ENCODE results near the gene NFASC.

The NFASC gene

DNA sequence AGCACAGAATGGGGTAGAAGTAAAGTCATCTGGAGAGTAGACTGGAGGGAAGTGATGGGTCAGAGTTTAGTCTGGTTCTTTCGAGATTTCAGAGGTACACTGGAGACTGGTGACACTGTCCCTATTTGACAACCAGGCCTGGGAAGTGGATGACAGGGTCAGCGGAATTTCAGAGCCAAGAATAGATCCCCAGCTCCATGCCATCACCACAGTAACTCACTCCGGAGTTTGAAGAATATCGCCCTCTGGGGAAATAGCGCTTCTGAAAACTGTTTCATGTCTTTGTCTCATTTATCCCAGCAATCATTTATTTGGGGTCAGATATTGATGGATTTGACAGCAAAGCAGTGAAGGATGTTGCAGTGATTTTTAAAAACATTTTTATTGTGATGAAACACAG, 7.6 kb upstream of the NFASC start:
- DNase-seq: no peak

DNA sequence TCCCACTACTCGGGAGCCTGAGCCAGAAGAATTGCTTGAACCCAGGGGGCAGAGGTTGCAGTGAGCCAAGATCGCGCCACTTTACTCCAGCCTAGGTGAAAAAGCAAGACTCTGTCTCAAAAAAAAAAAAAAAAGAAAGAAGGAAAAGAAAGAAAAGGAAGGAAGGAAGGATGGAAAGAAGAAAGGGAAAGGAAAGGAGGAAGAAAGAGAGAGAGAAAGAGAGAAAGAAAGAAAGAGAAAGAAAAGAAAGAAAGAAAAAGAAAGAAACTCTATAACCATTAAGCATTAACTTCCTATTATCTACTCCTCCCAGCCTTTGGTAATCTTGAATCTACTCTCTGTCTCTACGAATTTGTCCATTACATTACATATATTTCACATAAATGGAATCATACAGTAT, 6.9 kb upstream of the NFASC start:
- no peak for DNase-seq

DNA sequence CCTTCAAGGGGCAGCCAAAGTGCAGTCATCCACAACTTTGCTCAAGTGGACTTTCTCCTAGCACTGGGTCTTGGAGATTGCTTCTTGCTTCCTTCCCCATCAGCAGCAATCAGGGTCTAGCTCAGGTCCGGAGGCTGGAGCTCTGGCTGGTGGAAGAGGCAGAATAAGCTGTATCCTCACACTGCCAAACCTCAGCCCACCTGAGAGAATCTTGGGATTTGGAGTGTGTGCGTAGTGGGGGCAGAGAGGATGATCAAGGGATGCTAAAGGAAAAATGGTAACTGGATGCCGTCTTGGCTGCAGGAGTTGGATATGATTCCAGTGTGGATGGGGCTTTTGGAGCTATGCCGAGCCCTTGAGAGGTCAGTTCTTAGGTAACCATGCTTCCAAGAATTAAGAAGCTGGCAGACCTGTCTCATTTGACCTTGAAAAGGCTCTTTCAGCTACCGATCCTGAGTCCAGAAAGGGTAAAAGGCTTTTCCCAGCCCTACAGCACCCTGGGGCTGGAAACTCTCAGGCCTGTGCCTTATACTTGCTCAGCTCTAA, 4.5 kb upstream of the NFASC start:
- DNase-seq: no peak

DNA sequence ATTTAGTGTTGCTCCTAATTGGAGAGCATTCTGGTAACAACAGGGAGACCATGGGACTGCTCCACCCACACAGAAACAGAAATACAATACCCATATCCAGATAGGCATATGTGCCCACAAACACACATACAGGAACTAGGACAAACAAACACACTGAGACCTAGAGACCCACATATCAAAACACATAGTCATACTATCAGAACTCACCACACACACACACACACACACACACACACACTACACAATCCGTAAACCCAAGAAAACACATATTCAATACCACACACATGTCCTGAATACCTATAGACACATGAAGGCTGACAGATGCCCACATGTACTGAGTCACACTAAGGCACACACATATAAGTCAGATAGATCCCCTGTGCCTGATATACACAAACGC, 3.5 kb upstream of the NFASC start:
- DNase-seq: no peak

DNA sequence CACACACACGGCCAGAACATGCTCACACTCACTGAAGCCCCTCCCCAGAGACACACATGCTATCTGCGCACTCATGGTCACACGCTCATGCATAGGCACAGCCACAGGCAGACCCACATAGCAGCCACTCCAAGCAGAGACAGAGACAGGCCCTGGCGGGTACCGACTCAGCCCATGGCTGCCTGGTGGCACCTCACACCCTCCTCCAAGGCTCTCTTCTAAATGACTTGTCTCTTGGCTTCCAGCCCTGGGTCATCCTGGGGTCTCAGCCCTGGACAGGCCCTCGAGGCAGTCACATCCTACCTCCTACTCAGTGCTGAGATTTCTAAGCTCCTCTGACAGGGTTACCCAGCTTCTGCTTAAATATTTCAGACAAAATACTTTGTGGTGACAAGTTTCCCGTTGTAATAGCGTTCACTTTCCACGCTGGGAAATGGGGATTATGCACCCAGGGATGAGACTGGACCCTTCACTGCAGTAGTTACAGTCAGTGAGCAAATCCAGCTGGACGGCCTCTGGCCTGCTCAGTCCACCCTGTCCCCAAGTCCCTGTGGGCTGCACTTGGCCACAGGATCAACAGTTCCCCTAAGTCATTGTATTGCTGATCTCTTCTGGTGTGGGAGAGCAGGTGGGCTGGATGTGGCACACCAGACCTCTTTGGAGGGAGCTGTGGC, 2.9 kb upstream of the NFASC start:
- DNase-seq: no peak

DNA sequence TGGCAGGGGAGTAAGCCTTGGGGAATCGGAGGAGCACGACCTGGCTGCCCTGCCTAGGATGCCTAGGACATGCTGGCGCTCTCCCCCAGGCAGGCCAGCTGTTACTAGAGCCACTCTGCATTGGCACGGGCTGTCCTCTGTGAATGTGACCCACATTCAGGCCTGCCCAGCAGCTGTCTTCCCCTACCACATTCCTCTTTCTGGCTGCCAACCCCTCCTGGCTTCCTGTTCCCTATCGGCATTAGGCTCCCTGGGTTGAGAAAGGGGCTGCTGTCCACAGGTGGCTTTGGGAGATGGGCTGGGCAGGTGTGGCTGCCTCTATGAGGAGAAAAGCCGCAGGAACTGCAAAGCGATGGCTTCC, 2.3 kb upstream of the NFASC start:
- DNase-seq: no peak

DNA sequence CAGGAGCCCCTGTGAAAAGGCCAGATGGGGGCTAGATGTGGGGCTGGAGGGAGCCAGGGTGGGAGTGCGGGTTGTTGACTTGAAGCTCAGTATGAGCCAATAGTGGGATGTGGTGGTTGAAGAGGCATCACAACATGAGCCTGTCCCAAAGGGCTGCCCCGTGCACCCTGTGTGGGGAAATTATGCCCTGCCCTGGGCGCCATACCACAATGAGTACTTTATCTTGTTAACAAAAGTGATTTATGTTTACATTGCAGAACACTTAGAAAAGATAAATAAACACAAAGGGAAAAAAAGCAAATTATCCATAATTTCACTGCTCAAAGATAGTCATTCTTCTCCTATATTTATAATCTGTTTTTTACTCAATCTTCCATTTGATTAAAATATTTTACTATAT, 1.6 kb upstream of the NFASC start:
- no peak for DNase-seq

DNA sequence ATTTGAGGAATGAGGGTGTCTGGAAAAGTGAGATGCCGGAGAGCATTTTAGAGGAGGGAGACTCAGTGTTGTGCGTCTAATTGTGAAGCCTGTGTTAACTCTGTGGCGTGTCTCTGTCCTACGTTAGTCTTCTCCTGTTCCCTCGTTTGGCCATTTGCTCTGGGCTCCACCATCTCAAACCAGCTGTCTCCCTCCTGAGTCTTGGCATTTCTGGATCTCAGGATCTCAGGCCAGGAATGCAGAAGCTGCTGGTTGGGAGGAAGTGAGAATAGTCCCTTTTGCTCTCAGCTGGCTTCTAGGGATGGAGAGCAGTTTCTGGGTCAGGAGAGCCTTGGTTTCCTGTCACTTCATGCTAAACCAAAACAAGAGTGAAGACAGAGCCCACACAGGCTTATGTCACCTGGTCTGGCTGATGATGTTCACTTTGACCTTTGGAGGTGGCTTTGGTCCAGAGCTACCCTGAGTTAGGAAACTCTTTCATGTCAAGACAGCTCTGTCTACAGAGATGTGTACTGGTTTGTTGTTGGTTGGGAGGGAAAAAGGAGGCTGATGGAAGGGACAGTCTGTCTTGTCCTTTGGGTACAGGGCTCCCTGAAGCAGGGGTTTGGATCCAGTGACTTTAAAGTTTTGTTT, 859 bp downstream of the NFASC start:
- DNase-seq: no peak

DNA sequence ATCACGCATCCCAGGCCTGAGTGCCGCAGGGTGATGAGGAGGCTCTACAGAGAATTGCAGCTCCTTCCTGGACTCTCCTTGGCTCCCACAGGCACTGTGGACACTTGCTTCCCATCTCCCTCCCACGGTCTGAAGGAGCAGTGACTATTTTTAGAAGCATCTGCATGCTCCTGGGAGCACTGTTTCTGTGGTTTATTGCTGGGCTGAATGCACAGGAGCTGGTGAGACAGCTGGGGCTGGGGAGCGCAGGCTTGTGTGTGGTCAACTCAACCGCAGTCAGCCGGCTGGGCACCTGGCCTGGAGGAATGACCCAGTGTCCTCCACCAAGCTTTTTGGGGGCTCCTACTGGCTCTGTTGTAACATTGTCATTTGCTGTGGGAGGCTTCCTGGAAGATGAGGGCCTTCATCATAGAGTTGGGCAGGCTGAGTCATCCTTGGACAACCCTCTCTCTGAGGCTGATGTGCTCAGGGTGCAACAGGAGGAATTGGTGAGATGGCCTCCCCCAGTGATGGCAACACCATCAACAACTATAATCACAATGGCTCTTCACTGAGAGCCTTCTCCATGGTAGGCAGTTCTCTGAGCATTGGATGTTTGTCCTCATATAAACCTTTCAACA, 1.7 kb downstream of the NFASC start:
- DNase-seq: no peak

DNA sequence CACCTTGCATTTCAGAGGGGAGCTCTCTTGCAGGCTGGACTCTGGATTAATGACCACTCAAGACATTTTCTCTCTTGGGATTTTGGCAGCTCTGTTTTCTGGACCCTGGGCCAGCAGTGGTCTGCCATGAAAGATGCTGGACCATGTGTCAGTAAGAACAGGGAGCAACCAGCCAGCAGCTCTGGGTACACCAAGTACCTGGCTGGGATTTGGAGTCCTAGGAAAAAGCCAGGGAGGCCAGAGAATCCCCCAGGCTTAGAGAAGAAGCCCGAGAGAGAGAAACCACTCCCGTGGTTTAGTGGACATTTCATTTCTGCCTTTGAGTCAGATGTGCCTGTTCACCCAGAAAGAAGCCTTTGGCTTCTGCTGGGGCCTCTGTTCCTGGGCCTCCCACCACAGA, 2.5 kb downstream of the NFASC start:
- no peak for DNase-seq

DNA sequence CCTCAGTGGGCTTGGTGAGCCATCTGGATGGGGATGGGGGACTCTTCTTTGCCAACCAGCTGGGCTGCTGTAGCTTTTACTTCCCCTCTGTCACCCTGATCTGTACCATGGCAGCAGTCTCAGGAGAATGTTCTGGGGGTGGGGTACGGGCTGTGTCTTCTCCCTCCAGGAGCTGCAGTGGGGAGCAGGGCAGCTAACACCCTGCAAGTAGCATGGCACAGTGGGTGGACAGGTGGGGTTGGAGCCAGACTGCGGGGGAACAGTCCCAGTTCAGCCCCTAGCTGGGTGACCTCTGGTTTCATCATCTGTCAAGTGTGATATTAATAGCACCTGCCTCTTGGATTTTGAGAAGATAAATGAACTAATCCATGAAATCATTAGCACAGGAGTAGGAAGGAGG, 3.1 kb downstream of the NFASC start:
- DNase-seq: no peak

DNA sequence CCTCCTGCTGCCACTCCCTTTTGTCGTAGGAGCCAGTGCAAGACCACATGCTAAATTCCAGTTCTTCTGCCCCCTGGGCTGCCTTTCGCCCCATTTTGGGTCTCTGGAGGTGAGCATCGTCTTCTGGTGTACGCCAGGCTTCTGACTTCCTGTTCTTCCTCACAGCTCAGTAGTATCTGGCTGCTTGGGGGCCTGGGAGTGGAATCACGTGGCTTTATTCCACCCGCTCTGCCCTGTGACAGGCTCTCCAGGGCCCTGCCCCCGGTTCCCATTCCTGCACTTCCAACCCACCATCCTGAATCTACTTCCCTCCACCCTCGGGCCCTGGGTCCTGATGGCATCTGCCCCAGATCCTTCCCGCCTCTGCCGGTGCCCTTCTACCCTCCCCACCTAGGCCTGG, 3.6 kb downstream of the NFASC start:
- no peak for DNase-seq

DNA sequence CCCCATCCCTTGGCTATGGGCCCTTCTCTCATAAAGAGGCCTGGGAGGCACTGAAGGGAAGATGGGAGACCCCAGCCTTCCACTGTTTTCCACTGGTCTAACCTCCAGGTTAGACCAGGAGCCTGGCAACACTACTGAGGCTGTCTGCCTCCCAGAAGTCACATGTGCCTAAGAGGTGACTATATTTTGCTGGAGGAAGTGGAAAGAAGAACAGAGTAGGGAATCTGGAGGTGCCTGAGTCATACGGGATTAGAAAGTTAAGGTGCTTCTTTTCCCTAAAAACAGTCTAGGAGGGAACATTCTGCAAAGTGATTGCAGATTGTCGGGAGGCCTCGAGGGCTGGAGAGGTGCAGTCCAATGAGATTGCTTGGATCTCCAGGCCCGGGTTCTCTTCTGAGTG, 4.6 kb downstream of the NFASC start:
- DNase-seq: no peak

DNA sequence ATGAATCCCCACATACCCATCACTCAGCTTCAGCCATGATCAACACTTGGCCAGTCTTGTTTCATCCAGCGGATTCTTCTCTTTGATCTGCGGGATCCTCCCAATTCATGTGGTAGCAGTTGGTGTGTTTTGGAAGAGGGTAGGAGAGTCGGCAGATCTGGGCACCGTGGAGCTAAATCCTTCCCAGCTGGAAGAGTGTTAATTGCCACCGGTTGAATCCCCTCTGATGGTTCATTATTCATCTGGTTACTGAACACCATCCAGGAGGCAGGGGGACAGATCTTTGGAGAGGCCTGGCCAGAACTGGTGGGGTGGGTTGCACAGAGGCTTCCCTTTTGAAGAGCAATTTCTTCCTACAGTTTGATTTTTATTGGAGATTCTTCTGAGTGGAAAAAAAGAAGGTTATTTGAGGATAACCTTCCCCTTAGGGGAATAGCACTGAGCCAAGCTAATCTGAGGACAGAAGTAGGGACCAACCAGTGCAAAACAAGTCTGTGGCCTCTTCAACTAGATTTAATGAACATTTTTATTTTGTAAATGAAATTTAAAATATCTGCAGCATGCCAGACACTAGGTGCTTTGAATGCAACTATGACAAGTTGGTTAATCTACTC, 8.1 kb downstream of the NFASC start:
- no peak for DNase-seq

DNA sequence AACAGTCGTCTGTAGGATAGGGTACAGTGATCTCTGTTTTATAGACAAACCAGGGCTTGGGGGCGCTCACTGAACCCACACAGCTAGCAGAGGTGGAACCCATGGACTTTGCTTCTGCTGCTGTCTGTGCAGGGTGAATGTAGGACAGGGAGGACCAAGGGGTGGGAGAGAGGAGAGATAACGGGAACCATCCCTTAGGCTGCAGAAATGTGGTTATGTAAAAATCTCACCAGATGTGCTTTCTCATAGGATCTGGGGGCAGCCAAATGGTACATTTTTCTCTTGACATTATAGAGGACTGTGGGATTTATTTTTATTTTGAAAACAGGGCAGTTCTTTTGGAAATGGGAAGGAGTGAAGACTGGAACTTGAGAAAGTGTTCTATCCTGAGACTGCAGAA, 8.7 kb downstream of the NFASC start:
- no peak for DNase-seq

DNA sequence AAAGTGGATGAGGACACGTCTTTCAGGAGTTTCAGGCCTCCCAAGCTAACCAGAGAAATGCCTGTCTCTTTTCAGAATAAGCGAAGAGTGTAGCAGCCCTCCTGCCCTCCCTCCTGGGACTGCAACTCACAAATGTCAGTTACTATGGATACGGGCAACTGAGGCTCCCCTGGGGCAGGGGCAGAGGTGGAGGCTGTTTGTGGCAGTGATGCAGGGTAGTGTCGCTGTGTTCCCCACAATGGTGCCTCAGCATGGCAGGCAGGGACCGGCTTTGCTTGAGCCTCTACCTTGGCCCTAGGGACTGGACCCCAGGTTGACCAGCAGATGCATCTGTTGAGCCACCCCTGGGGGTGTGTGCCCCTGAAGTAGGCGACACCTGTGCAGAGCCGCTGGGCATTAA, 10.2 kb downstream of the NFASC start:
- DNase-seq: no peak

DNA sequence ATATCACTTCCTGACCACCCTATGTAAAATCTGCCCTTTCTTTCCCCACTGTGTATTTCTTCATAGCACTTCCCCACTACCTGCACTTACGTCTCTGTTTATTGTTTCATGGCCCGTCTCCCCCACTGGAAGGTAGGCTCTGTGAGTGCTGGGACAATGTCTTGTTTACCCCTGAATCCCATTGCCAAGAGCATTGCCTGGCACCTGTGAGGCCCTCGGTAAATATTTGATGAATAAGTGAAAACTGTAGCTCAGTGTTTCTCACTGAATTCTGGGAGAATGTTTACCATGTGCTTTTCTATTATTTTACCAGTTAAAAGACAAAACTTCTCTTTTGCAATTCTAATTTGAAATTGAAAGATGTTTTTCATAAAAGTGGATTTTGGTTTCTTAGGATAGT, 11.8 kb downstream of the NFASC start:
- DNase-seq: no peak

DNA sequence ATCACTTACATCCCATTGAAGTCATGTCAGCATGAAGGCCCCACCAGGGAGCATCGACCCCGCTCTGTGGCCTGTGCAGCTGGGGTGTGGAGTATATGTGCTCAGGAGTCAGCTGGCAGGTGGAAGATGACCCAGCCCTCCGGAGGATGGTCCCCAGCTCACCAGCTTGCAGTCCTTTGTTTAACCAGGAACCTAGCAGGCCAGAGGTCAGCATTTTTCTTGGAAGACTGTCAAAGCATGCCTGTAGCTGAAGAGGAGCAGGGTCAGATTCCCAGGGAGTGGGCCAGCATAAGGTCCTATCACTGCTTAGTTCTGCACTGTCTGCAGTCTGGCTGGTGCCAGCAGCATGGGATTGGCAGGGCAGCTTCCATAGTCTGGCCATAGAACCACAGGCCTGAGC, 12.7 kb downstream of the NFASC start:
- DNase-seq: no peak

DNA sequence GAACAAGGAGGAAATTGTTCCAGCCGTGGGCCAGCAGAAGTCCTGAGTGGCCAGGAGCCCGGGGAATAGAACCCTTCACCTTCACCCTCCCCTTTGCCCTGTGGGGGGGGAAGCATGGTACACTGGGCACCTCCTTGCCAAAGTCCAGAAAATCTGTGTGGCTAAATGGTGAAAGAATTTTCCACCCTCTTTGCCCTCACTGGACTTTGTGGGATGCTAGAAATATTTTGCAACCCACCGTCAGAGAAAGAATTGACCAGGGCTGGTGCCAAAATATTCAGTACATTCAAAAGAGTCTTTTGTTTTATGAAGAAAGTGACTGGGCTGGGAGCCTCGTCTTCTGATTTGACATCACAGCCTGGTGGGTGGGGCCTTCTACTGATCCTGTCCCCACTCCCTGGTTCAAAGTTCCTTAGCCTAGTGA, 14.6 kb downstream of the NFASC start:
- no peak for DNase-seq

DNA sequence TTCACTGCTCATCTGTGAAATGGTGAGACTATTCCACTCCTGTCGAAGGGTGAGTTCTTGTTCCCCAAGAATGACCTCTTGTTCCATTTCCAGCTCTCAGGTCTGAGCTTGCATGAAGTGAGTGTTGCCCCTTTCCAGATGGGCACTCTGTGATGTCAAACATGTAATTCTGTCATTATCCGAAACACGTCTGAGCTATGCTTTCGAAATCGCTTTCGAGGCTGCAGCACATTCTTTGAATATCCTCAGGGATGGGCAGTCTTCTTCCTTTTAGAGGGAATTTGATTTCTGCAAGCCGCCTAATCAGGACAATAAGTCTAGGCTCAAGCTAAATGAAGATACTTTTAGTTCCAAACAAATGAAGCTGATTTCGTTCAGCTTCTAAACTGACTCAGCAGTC, 15.1 kb downstream of the NFASC start:
- no peak for DNase-seq

DNA sequence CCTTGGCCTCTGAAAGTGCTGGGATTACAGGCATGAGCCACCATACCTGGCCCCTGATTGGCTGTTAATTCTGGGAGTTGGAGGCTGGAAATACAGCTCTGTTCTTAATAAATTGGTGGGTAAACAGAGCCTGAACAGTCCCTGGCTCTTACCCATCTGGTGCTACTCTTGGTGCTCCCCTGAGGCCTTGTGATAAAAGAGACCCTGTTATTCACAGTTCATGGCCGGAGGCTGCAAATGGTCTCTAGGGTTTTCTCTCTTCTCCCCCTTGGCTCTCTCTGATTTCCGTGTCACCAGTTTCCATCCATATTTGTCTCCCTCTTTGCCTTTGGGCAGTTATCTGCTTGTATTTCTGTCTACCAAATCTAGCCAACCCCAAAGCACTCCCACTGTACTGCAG, 17.2 kb downstream of the NFASC start:
- no peak for DNase-seq

DNA sequence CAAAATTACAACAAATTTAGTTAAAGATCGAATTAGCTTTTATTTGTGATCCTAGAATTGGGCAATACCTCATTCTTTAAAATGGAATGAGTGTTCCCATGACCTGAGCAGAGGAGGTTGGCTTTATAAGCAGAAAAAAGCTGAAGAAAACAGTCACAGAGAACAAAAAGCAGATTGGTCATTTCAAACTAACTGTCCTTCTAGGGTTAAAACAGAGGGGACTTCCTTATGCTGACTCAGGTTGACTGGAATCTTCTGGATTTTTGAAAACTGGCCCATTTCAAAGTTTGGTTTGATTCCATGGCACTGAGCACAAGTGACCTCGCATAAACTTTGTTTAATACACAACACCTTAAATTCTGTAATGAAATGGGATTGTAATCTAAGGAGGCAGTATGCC, 17.6 kb downstream of the NFASC start:
- no peak for DNase-seq

DNA sequence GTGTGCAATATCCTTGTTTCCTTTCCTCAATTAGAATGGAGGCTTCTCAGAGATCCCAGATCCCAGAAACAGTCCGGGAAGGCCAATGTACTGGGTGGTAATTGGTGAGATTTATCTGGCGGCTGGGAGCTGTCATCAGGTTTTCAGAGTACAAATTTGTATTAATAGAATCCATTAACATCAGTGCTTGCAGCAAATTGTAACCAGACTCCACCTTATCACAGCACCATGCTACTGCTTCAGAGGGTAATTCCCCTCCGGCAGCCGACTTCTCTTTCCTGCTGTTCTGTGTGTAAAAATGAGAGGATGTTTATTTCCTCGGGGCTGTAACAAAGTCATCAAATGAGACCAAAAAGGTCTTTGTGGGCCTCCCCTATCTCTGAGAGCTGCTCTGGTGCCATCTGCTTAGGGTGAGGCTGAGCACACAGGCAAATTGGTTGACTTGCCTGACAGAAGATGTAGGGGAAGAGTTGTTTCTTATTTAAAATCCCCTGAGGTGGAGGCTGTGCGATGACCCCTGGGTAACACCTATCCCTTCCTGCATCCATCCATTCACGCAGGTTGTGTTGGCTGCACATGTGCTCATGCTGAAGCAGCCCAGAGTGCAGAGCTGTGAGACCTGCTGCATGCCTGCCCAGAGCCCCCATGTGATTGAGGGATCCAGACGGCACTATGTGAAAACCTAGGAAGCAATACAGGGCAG, 19.2 kb downstream of the NFASC start:
- no peak for DNase-seq

DNA sequence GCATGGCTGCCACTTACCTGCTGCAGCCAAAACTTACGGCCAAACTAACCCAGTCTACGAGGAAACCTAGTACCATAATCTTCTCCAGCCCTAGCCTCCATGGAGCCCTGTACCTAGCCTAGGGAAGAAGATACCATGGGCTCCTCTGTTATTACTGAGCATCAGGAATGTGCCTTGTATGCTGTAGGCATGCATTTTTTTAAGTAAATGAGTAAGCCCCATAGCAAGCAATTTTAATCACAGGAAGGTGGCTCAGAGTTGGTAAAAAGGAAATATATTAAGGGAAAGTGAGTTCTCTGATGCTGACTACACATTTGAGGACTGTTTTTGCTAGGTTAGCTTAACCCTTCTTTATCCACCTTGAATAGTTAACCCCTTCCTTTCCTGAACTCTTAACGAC, 21.2 kb downstream of the NFASC start:
- DNase-seq: no peak

All from stimulated activated naive CD4-positive, alpha-beta T cell (primary cell).